ENCODE data around the gene PDGFRB. TPM values are rescaled to one million over a fixed set of nuclear protein-coding genes. Genes with fewer than 3 reads are reported as not detected.
A peak's percentile ranks its signal among the peaks of the same experiment; 100 is the strongest.

PDGFRB gene
- total RNA-seq, 1 experiment from 2014 or later, result 0.34 TPM

DNA sequence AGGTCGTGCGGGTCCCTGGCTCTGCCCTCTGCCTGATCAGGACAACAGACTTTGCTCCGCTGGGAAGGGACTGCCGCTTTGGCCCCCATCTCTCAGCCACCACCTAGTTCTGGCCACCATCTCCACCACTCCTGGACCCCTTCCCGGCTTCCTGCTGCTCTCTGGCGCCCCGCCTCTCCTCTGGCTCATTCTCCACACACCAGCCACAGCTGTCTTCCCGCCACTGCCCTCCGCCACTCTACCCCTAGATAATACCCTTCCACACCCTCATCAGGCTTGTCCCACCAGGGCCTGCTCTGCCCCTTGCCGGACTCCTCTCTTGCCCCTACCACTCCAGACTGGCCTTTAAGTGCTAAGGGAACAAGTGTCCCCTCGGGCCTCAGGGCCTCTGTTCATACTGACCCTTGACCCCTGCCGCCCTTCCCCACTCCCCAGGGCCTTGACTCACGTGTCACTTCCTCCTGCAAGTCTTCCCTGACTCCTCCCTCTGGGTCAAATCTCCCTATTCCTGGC, 8.0 kb upstream of the PDGFRB start:
- no peak overlapping the region for H3K27ac ChIP-seq (ENCODE audit: low read depth, low read length)
- no peak for ATAC-seq
- no peaks in the 10 kb centered on the region for H3K36me3 ChIP-seq (ENCODE audit: control insufficient read depth in 1 of 2, insufficient read depth in 2 of 2, low read length in 2 of 2)
- intact Hi-C loops (cut with micrococcal nuclease), result no loop called here
- no peaks in the 10 kb centered on the region; the same call in 1 of the 2 replicates for H3K27me3 ChIP-seq (ENCODE audit: insufficient read depth, low read length)
- peak overlapping the region; percentile 32 for H2AFZ ChIP-seq (ENCODE audit: low read depth, low read length, poor library complexity, severe bottlenecking)
- RAD21 ChIA-PET (ENCODE audit: low non-redundant PET in 1 of 2, low total read pairs in 2 of 2, uncharacterized antibody in 2 of 2, unreplicated experiment in 2 of 2), result no interaction called here
- H3K4me1 ChIP-seq (ENCODE audit: control insufficient read depth in 1 of 2, insufficient read depth in 2 of 2, low read length in 2 of 2), result peaks cover 3 to 19% of the 10 kb centered on the region in 2 experiments; a peak in 3 of 4 replicates
- POLR2A ChIA-PET, result interaction anchor here (0.8 kb wide), 1 partner anchor 286 kb away, joined by 3 read pairs; no protein-coding TSS in a partner anchor
- H3K9me2 ChIP-seq (ENCODE audit: insufficient read depth), result no peaks in the 10 kb centered on the region
- no peak for TF ChIP-seq EZH2phosphoT487 (IDR thresholded peaks at IDR 0.05; ENCODE audit: borderline replicate concordance)
- no peak for TF ChIP-seq TCF7L2 (IDR thresholded peaks at IDR 0.05; ENCODE audit: borderline replicate concordance, extremely low read depth, insufficient read depth, insufficient read length)
- no peak for TF ChIP-seq REST (IDR thresholded peaks at IDR 0.05; ENCODE audit: low read depth)
- TF ChIP-seq ZFX (IDR thresholded peaks at IDR 0.05), result no peak
- TF ChIP-seq EGR1 (IDR thresholded peaks at IDR 0.05; ENCODE audit: low read depth), result no peak
- no peak for TF ChIP-seq EZH2 (IDR thresholded peaks at IDR 0.05)
- no peak for TF ChIP-seq SP1 (IDR thresholded peaks at IDR 0.05; ENCODE audit: low read depth)
- TF ChIP-seq SIN3A (IDR thresholded peaks at IDR 0.05; ENCODE audit: low read depth), result no peak
- no peak for TF ChIP-seq SRF (IDR thresholded peaks at IDR 0.05; ENCODE audit: low read depth)
- no peak for TF ChIP-seq JUND (IDR thresholded peaks at IDR 0.05)
- no peak for TF ChIP-seq CEBPB (IDR thresholded peaks at IDR 0.05; ENCODE audit: low read depth)
- no peak for TF ChIP-seq POLR2AphosphoS5 (IDR thresholded peaks at IDR 0.05; ENCODE audit: low read depth, low read length)
- TF ChIP-seq ELF1 (IDR thresholded peaks at IDR 0.05; ENCODE audit: borderline replicate concordance, low read depth), result no peak
- TF ChIP-seq POLR2A (IDR thresholded peaks at IDR 0.05; ENCODE audit: borderline replicate concordance, extremely low read depth, insufficient read depth, insufficient read length), result no peak
- TF ChIP-seq YY1 (IDR thresholded peaks at IDR 0.05; ENCODE audit: extremely low read depth, insufficient replicate concordance, low read depth, low read length), result no peak
- no peak for TF ChIP-seq ATF3 (IDR thresholded peaks at IDR 0.05)
- TF ChIP-seq ZNF274 (IDR thresholded peaks at IDR 0.05; ENCODE audit: low read depth, low read length), result no peak
- no peak for TF ChIP-seq RAD21 (IDR thresholded peaks at IDR 0.05; ENCODE audit: low read depth)
- H3K79me2 ChIP-seq (ENCODE audit: insufficient read depth, low read length), result no peaks in the 10 kb centered on the region
- no peak overlapping the region for H3K4me3 ChIP-seq (replicated peaks in 1 of 2; ENCODE audit: low read depth in 1 of 2, low read length in 2 of 2)
- H3K4me2 ChIP-seq (ENCODE audit: low read length), result no peak overlapping the region
- BruUV-seq (replicated peaks), result no TSS peak
- H3K9ac ChIP-seq (ENCODE audit: low read length), result no peak overlapping the region
- no peak for DNase-seq (ENCODE audit: low read depth, low spot score)
- CTCF ChIA-PET, result interaction anchor here (1.1 to 2.6 kb wide), 2 partner anchors 12 to 273 kb away, joined by 3 to 10 read pairs; no protein-coding TSS in a partner anchor
- no peaks in the 10 kb centered on the region for H4K20me1 ChIP-seq (ENCODE audit: insufficient read depth)
- H3K9me3 ChIP-seq (ENCODE audit: control insufficient read depth in 1 of 2, insufficient read depth in 1 of 2, low read depth in 1 of 2, low read length in 2 of 2), result no peaks in the 10 kb centered on the region

Data from HCT116 (cell line).